Measurements from ENCODE around the gene CNPY1. TPM values are rescaled to one million over a fixed set of nuclear protein-coding genes. Genes with fewer than 3 reads are reported as not detected.

CNPY1 gene
- total and polyA plus RNA-seq, 5 experiments from 2014 or later = not detected

- Mint-ChIP-seq H3K27ac (no peak overlapping the region), H3K4me3 (peak overlapping the region in 6 of 10 donors; percentile 10 to 60 (median 52)), H3K27me3 (peaks cover 43 to 91% (median 63%) of the 10 kb centered on the region in 5 donors), H3K36me3 (no peaks in the 10 kb centered on the region), H3K9me3 (no peaks in the 10 kb centered on the region), H3K4me1 (peaks cover 7 to 30% (median 21%) of the 10 kb centered on the region in 4 donors)
- POLR2A ChIA-PET = interaction anchor here (0.7 kb wide), 1 partner anchor 14 kb away, joined by 3 read pairs; no protein-coding TSS in a partner anchor
- no peak for DNase-seq
- ATAC-seq = peak in 1 of 2 donors; percentile 3
Measured at GRCh38 chr7:155466142-155466813, 80.1 kb downstream of the CNPY1 start.

GRCh38 chr7:155465761-155466141, 80.6 kb downstream of the CNPY1 start:
- peak overlapping the region in 3 of 10 donors; percentile 19 to 60 (median 29) for H3K4me3 Mint-ChIP-seq
- no peaks in the 10 kb centered on the region for H3K36me3 Mint-ChIP-seq
- ATAC-seq = no peak
- DNase-seq = no peak
- peaks cover 3 to 28% (median 19%) of the 10 kb centered on the region in 4 donors for H3K4me1 Mint-ChIP-seq
- no peaks in the 10 kb centered on the region for H3K9me3 Mint-ChIP-seq
- H3K27me3 Mint-ChIP-seq = peaks cover 42 to 91% (median 61%) of the 10 kb centered on the region in 5 donors
- POLR2A ChIA-PET = interaction anchor here (0.7 kb wide), 1 partner anchor 14 kb away, joined by 3 read pairs; no protein-coding TSS in a partner anchor
- no peak overlapping the region for H3K27ac Mint-ChIP-seq

GRCh38 chr7:155464948-155465739, 81.2 kb downstream of the CNPY1 start:
- Mint-ChIP-seq H3K36me3 (no peaks in the 10 kb centered on the region), H3K27me3 (peaks cover 35 to 91% (median 58%) of the 10 kb centered on the region in 5 donors), H3K9me3 (no peaks in the 10 kb centered on the region), H3K27ac (no peak overlapping the region), H3K4me1 (peaks cover 3 to 25% (median 20%) of the 10 kb centered on the region in 4 donors), H3K4me3 (peak overlapping the region in 4 of 10 donors; percentile 8 to 56 (median 36))
- ATAC-seq = no peak
- no peak for DNase-seq
- POLR2A ChIA-PET = no interaction called here

GRCh38 chr7:155464183-155464582, 82.2 kb downstream of the CNPY1 start:
- H3K9me3 Mint-ChIP-seq = no peaks in the 10 kb centered on the region
- ATAC-seq = no peak

GRCh38 chr7:155463114-155463811, 83.1 kb downstream of the CNPY1 start:
- ATAC-seq (no peak), DNase-seq (no peak)
- peaks cover 3 to 27% (median 22%) of the 10 kb centered on the region in 4 donors for H3K4me1 Mint-ChIP-seq
- H3K27me3 Mint-ChIP-seq = peaks cover 29 to 86% (median 51%) of the 10 kb centered on the region in 5 donors
- no peak overlapping the region for H3K4me3 Mint-ChIP-seq
- peak overlapping the region in 1 of 10 donors; percentile 67 for H3K27ac Mint-ChIP-seq
- POLR2A ChIA-PET = no interaction called here
- no peaks in the 10 kb centered on the region for H3K9me3 Mint-ChIP-seq
- H3K36me3 Mint-ChIP-seq = peaks cover 0 to 3% (median 0%) of the 10 kb centered on the region in 3 donors

More at GRCh38 chr7:155464183-155464582, 82.2 kb downstream of the CNPY1 start:
- no peak for DNase-seq
- no peak overlapping the region for H3K27ac Mint-ChIP-seq
- POLR2A ChIA-PET = no interaction called here
- H3K4me1 Mint-ChIP-seq = peaks cover 3 to 31% (median 26%) of the 10 kb centered on the region in 4 donors
- H3K36me3 Mint-ChIP-seq = peaks cover 0 to 3% (median 0%) of the 10 kb centered on the region in 3 donors
- H3K27me3 Mint-ChIP-seq = peaks cover 35 to 91% (median 57%) of the 10 kb centered on the region in 5 donors
- no peak overlapping the region for H3K4me3 Mint-ChIP-seq

- DNase-seq (no peak), ATAC-seq (no peak)
- Mint-ChIP-seq H3K27me3 (peaks cover 25 to 82% (median 51%) of the 10 kb centered on the region in 5 donors), H3K9me3 (no peaks in the 10 kb centered on the region), H3K4me3 (peak overlapping the region in 1 of 10 donors; percentile 43), H3K27ac (no peak overlapping the region), H3K4me1 (peaks cover 3 to 23% (median 21%) of the 10 kb centered on the region in 4 donors), H3K36me3 (peaks cover 0 to 3% (median 0%) of the 10 kb centered on the region in 3 donors)
- POLR2A ChIA-PET = no interaction called here
Measured at GRCh38 chr7:155462163-155462735, 84.1 kb downstream of the CNPY1 start.

- Mint-ChIP-seq H3K4me3 (no peak overlapping the region), H3K4me1 (peaks cover 3 to 26% (median 24%) of the 10 kb centered on the region in 4 donors), H3K9me3 (no peaks in the 10 kb centered on the region), H3K36me3 (peaks cover 0 to 5% (median 0%) of the 10 kb centered on the region in 3 donors), H3K27ac (no peak overlapping the region), H3K27me3 (peaks cover 28 to 82% (median 57%) of the 10 kb centered on the region in 5 donors)
- POLR2A ChIA-PET = no interaction called here
- ATAC-seq = no peak
- DNase-seq = no peak
Measured at GRCh38 chr7:155461631-155462030, 84.7 kb downstream of the CNPY1 start.

- Mint-ChIP-seq H3K4me1 (peaks cover 5 to 30% (median 27%) of the 10 kb centered on the region in 4 donors), H3K4me3 (peak overlapping the region in 1 of 10 donors; percentile 23), H3K36me3 (peaks cover 0 to 5% (median 0%) of the 10 kb centered on the region in 3 donors), H3K27me3 (peaks cover 30 to 82% (median 61%) of the 10 kb centered on the region in 5 donors), H3K9me3 (no peaks in the 10 kb centered on the region), H3K27ac (no peak overlapping the region)
- no peak for DNase-seq
- ATAC-seq = no peak
- POLR2A ChIA-PET = no interaction called here
Measured at GRCh38 chr7:155460926-155461613, 85.3 kb downstream of the CNPY1 start.

GRCh38 chr7:155459700-155460461, 86.5 kb downstream of the CNPY1 start:
- peak overlapping the region in 1 of 10 donors; percentile 31 for H3K27ac Mint-ChIP-seq
- H3K36me3 Mint-ChIP-seq = peaks cover 0 to 5% (median 0%) of the 10 kb centered on the region in 3 donors
- H3K27me3 Mint-ChIP-seq = peaks cover 23 to 84% (median 65%) of the 10 kb centered on the region in 5 donors
- DNase-seq (no peak), ATAC-seq (no peak)
- peaks cover 9 to 40% (median 23%) of the 10 kb centered on the region in 4 donors for H3K4me1 Mint-ChIP-seq
- H3K4me3 Mint-ChIP-seq = peak overlapping the region in 9 of 10 donors; percentile 33 to 77 (median 60)
- POLR2A ChIA-PET = no interaction called here
- peaks cover 0 to 1% (median 0%) of the 10 kb centered on the region in 9 donors for H3K9me3 Mint-ChIP-seq

GRCh38 chr7:155458878-155459699, 87.3 kb downstream of the CNPY1 start:
- POLR2A ChIA-PET = no interaction called here
- DNase-seq (no peak), ATAC-seq (no peak)
- peak overlapping the region in 3 of 10 donors; percentile 29 to 33 (median 31) for H3K27ac Mint-ChIP-seq
- peak overlapping the region; percentile 40 to 77 (median 60) for H3K4me3 Mint-ChIP-seq
- peaks cover 22 to 83% (median 67%) of the 10 kb centered on the region in 5 donors for H3K27me3 Mint-ChIP-seq
- H3K36me3 Mint-ChIP-seq = peaks cover 0 to 5% (median 0%) of the 10 kb centered on the region in 3 donors
- H3K9me3 Mint-ChIP-seq = peaks cover 0 to 1% (median 0%) of the 10 kb centered on the region in 9 donors
- H3K4me1 Mint-ChIP-seq = peaks cover 11 to 47% (median 22%) of the 10 kb centered on the region in 4 donors

Measured in naive thymus-derived CD8-positive, alpha-beta T cell (primary cell).